Astrocyte of the spinal cord (primary cell): Measurements from ENCODE around the gene LRRIQ4.

Experiments
- DNase-seq: peaks from one replicate; pipeline ENCODE4 v3.0.0; 2011; ENCODE audit warnings: low read depth, low spot score
- H3K4me3 ChIP-seq: 2 replicates; pipeline ENCODE4 v1.5.1; 2011; ENCODE audit warnings: low read depth, mild to moderate bottlenecking, low read length, moderate library complexity
- CTCF ChIP-seq: IDR thresholded peaks from 2 replicates; pipeline ENCODE4 v1.5.1; 2012; ENCODE audit warnings: low read depth, mild to moderate bottlenecking, low read length, inconsistent platforms
- in situ Hi-C: cut with HindIII; loops from 2 replicates; pipeline ENCODE4 v1.10.0; 2017; ENCODE audit warnings: low sequenced_read_pairs

Gene LRRIQ4

GRCh38 chr3:169809230-169809795 lies 3.4 kb upstream of the LRRIQ4 start:
- DNase-seq, result no peak
- TF ChIP-seq CTCF, result no peak
- in situ Hi-C loops, result no loop called here
- H3K4me3 ChIP-seq, result no peak overlapping the region

GRCh38 chr3:169811631-169812331 lies 889 bp upstream of the LRRIQ4 start:
- in situ Hi-C loops, result no loop called here
- H3K4me3 ChIP-seq, result peak overlapping the region; percentile 46
- DNase-seq, result peak; percentile 70
- TF ChIP-seq CTCF, result no peak

- no peak for TF ChIP-seq CTCF
- DNase-seq, result no peak
- peak overlapping the region; percentile 16 for H3K4me3 ChIP-seq
- in situ Hi-C loops, result no loop called here
Measured at GRCh38 chr3:169813278-169813677, 608 bp downstream of the LRRIQ4 start.

GRCh38 chr3:169813757-169814517 lies 1.3 kb downstream of the LRRIQ4 start:
- H3K4me3 ChIP-seq, result peak overlapping the region; percentile 16
- TF ChIP-seq CTCF, result peak; percentile 22
- DNase-seq, result no peak
- in situ Hi-C loops, result no loop called here

- no peak overlapping the region for H3K4me3 ChIP-seq
- DNase-seq, result no peak
- no peak for TF ChIP-seq CTCF
- in situ Hi-C loops, result no loop called here
Measured at GRCh38 chr3:169815590-169816150, 3.0 kb downstream of the LRRIQ4 start.

- no peak for TF ChIP-seq CTCF
- H3K4me3 ChIP-seq, result no peak overlapping the region
- in situ Hi-C loops, result no loop called here
- peak; percentile 33 for DNase-seq
Measured at GRCh38 chr3:169818316-169818715, 5.6 kb downstream of the LRRIQ4 start.
